H1 (cell line): ENCODE measurements around the gene CERCAM. TPM values are rescaled to one million over a fixed set of nuclear protein-coding genes. Genes with fewer than 3 reads are reported as not detected.

ENCODE experiments used
- ASH2L ChIP-seq: fragments of 200-600, 300-600 bp; sonication (generic); IDR thresholded peaks from one replicate; pipeline ENCODE4 v1.7.1; 2017; ENCODE audit warnings: low read length
- BACH1 ChIP-seq: IDR thresholded peaks from 2 replicates; pipeline ENCODE4 v1.6.1; 2012; ENCODE audit warnings: low read length, improper control_type of control experiment
- CBX5 ChIP-seq: fragments of 300-800, 300-1000 bp; sonication (generic); IDR thresholded peaks from 2 replicates; pipeline ENCODE4 v1.7.1; 2016; ENCODE audit warnings: antibody characterized with exemption, low read length, low read depth
- CBX8 ChIP-seq: fragments of 300-800, 300-1000 bp; sonication (generic); IDR thresholded peaks from 2 replicates; pipeline ENCODE4 v1.7.1; 2016; ENCODE audit warnings: low read depth, low read length, borderline replicate concordance
- CEBPB ChIP-seq: IDR thresholded peaks from 2 replicates; pipeline ENCODE4 v1.6.1; 2012; ENCODE audit warnings: low read depth, low read length
- EGR1 ChIP-seq: IDR thresholded peaks from 2 replicates; pipeline ENCODE4 v1.6.1; 2011; ENCODE audit warnings: low read depth, low read length, borderline replicate concordance
- EZH2 ChIP-seq: fragments of 200-600 bp; sonication (generic); IDR thresholded peaks from 2 replicates; pipeline ENCODE4 v1.7.1; 2012; ENCODE audit warnings: low read depth, mild to moderate bottlenecking, moderate library complexity, low read length, inconsistent platforms; ENCODE audit not compliant: severe bottlenecking
- FOSL1 ChIP-seq: IDR thresholded peaks from 2 replicates; pipeline ENCODE4 v1.6.1; 2011; ENCODE audit warnings: mild to moderate bottlenecking, low read depth, low read length, moderate library complexity; ENCODE audit not compliant: insufficient read depth
- GABPA ChIP-seq: IDR thresholded peaks from 2 replicates; pipeline ENCODE4 v1.6.1; 2011; ENCODE audit warnings: mild to moderate bottlenecking, low read length, moderate library complexity, borderline replicate concordance; ENCODE audit not compliant: insufficient read depth
- KDM1A ChIP-seq: fragments of 200-600, 300-600 bp; sonication (generic); IDR thresholded peaks from 2 replicates; pipeline ENCODE4 v1.7.1; 2016; ENCODE audit warnings: mild to moderate bottlenecking, low read length, borderline replicate concordance
- NANOG ChIP-seq: IDR thresholded peaks from 2 replicates; pipeline ENCODE4 v1.6.1; 2011; ENCODE audit warnings: low read length, low read depth, mild to moderate bottlenecking, inconsistent platforms; ENCODE audit not compliant: insufficient read depth, poor library complexity, severe bottlenecking
- POLR2A ChIP-seq, 2 experiments: IDR thresholded peaks; 1 replicate in 1 of 2; 2 replicates in 1 of 2; pipeline ENCODE4 v1.6.1; 2011; ENCODE audit warnings: low read depth in 2 of 2, low read length in 2 of 2, mild to moderate bottlenecking in 2 of 2; ENCODE audit errors: control extremely low read depth in 1 of 2
- RBBP5 ChIP-seq: IDR thresholded peaks from 2 replicates; pipeline ENCODE4 v1.7.1; 2012; ENCODE audit warnings: low read depth, mild to moderate bottlenecking, inconsistent platforms, low read length, moderate library complexity, borderline replicate concordance
- RFX5 ChIP-seq: IDR thresholded peaks from 2 replicates; pipeline ENCODE4 v1.6.1; 2011; ENCODE audit warnings: low read depth, low read length, improper control_type of control experiment, borderline replicate concordance
- SP1 ChIP-seq: IDR thresholded peaks from 2 replicates; pipeline ENCODE4 v1.6.1; 2011; ENCODE audit warnings: low read depth, low read length
- SRF ChIP-seq: IDR thresholded peaks from 2 replicates; pipeline ENCODE4 v1.6.1; 2011; ENCODE audit warnings: mild to moderate bottlenecking, low read depth, low read length, moderate library complexity
- TAF7 ChIP-seq: optimal IDR thresholded peaks from 2 replicates; pipeline ENCODE3; 2011; ENCODE audit warnings: low read depth, mild to moderate bottlenecking, inconsistent platforms, low read length, moderate library complexity, borderline replicate concordance
- polyA plus RNA-seq, 7 experiments: library from polyadenylated mRNA; depleted of rRNA in 3 of 7; stranded (reverse) in 5 of 7; unstranded in 2 of 7; fragments of >200 nt in 5 of 7; fragments of 200-250 nt in 2 of 7; gene quantifications; 1 replicate in 5 of 7; 2 replicates in 1 of 7; 4 replicates in 1 of 7; pipeline versions ENCODE4 v1.2.1 to v1.2.3, GENCODE V29; 2011 to 2013; ENCODE audit warnings: missing spikeins in 2 of 7, mixed read lengths in 2 of 7
- total RNA-seq: library from RNA; stranded (reverse); fragmentation: NEBNext Ultra II Directional; extraction: Animal tissue kit (Norgen Biotek cat#: 25700); gene quantifications from 2 replicates; pipeline ENCODE4 v1.2.1, GENCODE V29; 2021
- TF ChIP-seq, protein P1 (sequence below): IDR thresholded peaks from 2 replicates; pipeline ENCODE4 v1.6.1; 2012; ENCODE audit warnings: inconsistent platforms

Gene CERCAM
- total and polyA plus RNA-seq, 2 of the 8 experiments (the other 6 are each of a cell fraction or from before 2014, with no cell fraction given), result 3.1 to 5.2 TPM

DNA sequence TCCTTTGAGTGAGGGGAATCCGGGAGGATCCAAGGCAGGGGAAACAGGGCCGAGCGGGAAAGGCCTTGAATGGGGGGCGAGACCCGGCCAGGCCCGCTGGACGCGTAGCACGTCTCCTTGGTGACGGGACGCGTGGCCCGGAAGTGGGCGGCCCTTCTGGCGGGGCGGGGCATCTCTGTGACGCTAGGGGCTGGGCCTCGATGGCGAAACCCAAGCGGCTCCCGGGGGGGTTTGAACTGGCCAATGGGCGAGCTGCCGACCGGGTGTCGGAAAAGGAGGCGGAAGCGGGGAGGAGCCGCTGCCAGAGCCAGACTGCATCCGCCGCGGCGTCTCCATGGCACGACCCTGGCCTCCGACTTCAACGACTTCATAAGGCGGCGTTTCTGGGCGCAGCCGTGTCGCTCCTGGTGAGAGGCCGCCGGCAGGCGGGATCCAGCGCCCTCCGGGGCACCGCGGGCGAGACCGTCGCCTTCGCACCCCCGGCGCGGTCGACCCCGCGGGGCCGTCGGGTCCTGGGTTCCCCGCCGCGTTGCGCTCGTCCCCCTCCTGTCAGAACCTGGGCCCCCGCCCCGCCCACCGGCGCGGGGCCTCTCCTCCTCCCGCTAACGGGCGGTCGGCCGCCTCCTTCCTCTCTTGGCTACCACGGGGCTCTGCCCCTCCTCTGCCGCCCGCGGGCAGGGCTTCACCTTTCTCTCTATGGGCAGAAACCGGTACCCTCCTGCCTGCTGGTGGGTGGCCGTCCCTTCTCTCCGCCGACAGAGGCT is 35.4 kb downstream of the CERCAM start, which contains the start of gene ODF2 (continued):
- TF ChIP-seq NANOG (no peak), SP1 (peak; percentile 82; the same call in 1 of the 2 replicates), RFX5 (no peak), GABPA (no peak), ASH2L (peak; percentile 73), KDM1A (no peak), CEBPB (peak; percentile 88), CBX5 (no peak), EZH2 (no peak), POLR2A (IDR thresholded peaks at IDR 0.05; ENCODE audit: control extremely low read depth in 1 of 2, low read depth in 2 of 2, low read length in 2 of 2) (peak in 1 of 2 experiments; percentile 57; a peak in 1 of 3 replicates), EGR1 (no peak), CBX8 (no peak), BACH1 (no peak), RBBP5 (no peak), TAF7 (no peak), FOSL1 (no peak), SRF (no peak)
- TF ChIP-seq, protein P1, sequence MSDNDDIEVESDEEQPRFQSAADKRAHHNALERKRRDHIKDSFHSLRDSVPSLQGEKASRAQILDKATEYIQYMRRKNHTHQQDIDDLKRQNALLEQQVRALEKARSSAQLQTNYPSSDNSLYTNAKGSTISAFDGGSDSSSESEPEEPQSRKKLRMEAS, result peak; percentile 72
